Stimulated activated naive CD4-positive, alpha-beta T cell treated with Interleukin-2 at 50 U/mL for 16 hours (primary cell): ENCODE results near the gene C5AR1.
"Not testable (repeated sequence)": the region's sequence is repeated elsewhere in the genome, so short reads cannot be mapped to it uniquely, and the experiment has no call there.

Experiments
- DNase-seq: peaks from one replicate; lab custom pipeline; 2025; lab: John Stamatoyannopoulos, UW

The C5AR1 gene

DNA sequence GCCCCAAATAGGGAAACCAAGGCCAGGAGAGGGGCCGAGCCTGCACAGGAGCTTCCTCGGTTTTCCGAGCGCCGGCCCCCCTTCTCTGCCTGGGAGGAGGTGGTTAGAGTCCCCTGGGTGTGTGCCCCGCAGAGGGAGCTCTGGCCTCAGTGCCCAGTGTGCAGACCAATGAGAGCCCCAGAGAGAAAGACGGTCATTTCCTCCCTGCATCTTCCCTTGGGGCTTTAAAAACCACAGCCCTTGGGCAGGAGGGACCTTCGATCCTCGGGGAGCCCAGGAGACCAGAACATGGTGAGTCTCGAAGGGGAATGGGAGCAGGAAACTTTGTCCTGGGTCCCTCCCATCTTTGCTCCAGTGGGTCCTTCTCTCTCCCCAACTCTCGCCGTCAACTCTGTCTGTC, at the start of gene C5AR1:
Gene C5AR1, plus strand, starts transcription at position 254 of the 400 bp plus-strand sequence. Its CDS starts 35 bp downstream, at position 289.
- no peak for DNase-seq

DNA sequence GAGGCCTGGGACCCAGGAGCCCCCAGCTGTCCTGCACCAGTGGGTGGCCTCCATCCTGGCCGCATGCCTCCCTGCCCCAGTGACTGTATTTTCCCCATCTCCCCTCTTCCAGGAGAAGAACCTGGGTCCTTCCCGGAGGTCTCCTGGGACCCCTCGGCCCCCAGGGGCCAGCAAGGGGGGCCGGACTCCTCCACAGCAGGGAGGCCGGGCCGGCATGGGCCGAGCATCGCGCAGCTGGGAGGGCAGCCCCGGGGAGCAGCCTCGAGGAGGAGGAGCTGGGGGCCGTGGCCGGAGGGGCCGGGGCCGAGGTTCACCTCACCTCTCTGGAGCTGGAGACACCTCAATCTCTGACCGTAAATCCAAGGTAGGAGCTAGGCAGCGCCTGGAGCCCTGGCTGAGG, 49.2 kb upstream of the C5AR1 start:
- DNase-seq, result no peak

DNA sequence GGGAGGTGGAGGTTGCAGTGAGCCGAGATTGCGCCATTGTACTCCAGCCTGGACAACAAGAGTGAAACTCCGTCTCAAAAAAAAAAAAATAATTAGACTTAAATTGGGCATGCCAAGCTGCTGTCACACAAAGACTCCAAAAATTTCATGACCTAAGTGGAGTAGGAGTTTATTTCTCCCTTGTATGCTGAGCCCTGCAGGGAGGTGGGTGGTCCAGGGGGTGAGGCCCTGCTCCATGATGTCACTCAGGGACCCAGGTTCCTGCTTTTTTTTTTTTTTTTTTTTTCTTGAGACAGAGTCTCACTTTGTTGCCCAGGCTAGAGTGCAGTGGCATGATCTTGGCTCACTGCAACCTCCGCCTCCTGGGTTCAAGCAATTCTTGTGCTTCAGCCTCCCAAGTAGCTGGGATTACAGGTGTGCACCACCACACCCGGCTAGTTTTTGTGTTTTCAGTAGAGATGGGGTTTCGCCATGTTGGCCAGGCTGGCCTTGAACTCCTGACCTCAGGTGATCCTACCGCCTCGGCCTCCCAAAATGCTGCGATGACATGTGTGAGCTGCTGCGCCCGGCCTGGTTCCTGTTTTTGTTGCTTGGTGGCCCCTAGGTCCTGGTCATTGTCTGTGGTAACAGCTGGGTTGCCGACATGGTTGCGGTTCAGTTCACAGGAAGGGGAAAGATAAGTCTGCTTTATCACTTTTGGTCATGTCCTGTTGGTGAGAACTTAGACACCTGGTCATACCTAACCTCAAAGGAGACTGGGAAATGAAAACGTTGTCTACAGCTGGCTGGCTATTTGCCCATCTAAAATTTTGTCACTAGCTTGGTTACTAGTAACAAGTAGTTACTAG, 47.5 kb upstream of the C5AR1 start:
- DNase-seq, result not testable (repeated sequence)

DNA sequence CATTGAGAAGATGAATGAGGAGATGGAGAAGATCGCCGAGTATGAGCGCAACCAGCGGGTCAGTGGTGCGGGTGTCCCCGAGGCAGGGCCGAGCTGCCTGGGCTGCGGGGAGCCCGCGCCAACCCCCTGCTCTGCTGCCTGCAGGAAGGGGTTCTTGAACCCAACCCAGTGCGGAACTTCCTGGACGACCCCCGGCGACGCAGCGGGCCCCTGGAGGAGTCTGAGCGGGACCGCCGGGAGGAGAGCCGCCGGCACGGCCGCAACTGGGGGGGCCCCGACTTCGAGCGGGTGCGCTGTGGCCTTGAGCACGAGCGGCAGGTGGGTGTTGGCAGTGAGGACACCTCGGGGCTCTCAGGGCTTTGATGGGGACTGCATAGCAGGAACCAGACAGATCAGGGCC, 45.0 kb upstream of the C5AR1 start:
- no peak for DNase-seq

DNA sequence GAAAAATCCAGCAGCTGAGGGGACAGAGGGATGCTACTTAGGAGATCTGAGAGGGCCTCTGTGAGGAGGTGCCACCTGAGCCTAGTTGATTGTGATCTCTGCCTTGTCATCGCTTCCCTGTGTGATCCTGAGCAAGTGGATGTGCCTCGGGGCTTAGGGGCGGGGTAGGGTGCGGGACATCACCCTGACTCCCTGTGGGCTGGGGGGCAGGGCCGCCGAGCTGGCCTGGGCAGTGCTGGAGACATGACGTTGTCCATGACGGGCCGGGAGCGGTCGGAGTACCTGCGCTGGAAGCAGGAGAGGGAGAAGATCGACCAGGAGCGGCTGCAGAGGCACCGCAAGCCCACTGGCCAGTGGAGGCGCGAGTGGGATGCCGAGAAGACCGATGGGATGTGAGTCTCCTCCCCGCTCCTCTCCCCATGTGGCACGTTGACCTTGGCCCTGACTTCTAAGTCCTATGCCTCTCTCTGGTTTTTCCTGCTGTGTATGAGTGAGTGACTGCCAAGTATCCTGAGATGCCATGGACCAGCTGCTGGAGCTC, 43.2 kb upstream of the C5AR1 start:
- no peak for DNase-seq

DNA sequence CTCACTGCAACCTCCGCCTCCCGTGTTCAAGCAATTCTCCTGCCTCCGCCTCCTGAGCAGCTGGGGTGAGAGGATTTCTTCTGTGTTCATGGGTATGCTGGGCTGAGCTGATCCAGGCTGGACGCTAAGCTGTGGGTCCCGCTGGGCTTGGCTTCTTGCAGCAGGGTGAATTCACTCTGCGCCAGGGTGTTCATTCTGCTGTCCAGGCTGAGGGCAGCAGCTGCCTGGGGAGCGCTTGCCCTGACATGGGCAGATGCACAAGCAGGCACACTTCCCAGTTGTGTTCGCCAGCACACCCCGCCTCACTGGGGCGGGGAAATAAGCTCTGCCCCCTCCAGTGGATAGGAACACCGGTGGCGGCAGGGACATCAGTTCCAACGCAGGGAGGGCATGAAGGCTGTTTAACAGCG, 42.3 kb upstream of the C5AR1 start:
- no peak for DNase-seq

DNA sequence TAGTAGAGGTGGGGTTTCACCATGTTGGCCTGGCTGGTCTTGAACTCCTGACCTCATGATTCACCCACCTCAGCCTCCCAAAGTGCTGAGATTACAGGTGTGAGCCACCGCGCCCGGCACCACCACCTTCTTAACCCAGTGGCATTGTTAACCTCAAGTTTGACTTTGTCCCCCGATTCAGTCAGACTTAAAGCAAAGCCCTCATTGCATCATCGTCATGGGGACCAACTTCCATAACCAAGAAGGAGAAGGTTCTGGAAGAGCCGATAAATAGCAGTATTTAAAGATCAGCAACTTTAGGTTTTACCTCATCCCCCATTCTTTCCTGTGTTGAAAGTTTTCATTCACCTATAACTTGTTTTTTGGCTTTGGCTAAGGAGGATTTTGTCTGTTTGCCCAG, 41.6 kb upstream of the C5AR1 start:
- no peak for DNase-seq

DNA sequence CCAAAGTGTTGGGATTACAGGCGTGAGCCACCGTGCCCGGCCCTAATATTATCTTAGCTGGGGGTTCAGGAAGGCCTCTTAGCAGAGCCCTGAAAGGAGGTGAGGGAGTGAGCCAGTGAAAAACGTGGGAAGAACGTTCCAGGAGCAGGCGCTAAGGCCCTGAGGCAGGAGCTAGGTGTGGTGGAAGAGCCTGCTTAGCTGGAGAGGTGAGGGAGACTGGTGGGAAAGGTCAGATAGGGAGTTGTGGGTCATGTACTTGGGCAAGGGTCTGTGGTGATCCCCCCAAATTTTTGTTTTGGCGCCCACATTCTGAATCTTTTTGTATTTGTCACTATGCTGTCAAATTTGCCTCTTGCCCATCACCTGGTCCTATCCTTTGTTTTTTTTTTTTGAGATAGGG, 40.1 kb upstream of the C5AR1 start:
- DNase-seq, result no peak

DNA sequence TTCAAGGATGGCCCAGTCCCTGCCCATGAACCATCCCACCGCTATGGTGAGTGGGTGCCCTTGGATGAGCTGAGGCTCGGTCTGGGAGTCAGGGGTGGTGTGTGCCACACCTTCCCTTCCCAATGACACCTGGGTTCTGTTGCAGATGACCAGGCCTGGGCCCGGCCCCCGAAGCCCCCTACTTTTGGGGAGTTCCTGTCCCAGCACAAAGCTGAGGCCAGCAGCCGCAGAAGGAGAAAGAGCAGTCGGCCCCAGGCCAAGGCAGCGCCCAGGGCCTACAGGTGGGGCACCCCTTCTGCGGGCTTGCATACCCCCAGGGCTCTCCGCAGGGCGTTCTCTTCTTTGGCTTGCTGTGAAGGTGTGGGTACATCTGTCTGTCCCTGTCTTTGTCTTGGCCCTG, 39.3 kb upstream of the C5AR1 start:
- DNase-seq, result no peak

DNA sequence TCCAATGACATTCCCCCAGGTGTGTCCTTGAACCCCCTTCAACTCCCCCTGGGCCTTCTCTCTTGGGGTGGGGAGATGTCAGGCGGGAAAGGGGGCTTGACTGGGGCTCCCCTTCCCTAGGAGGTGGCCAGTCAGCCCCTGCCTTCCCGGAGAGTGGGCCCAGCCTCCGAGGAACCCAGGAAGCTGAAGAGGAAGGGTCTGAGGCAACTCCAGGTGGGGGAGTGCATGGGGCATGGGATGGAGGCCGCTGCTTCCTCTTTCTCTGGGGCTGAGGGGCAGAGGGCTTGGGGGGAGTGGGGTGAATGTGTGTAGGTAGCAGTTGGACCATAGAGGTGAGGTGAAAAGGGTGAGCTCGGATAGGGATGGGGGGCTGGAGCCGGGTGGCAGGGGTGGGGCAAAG, 37.7 kb upstream of the C5AR1 start:
- DNase-seq, result no peak

DNA sequence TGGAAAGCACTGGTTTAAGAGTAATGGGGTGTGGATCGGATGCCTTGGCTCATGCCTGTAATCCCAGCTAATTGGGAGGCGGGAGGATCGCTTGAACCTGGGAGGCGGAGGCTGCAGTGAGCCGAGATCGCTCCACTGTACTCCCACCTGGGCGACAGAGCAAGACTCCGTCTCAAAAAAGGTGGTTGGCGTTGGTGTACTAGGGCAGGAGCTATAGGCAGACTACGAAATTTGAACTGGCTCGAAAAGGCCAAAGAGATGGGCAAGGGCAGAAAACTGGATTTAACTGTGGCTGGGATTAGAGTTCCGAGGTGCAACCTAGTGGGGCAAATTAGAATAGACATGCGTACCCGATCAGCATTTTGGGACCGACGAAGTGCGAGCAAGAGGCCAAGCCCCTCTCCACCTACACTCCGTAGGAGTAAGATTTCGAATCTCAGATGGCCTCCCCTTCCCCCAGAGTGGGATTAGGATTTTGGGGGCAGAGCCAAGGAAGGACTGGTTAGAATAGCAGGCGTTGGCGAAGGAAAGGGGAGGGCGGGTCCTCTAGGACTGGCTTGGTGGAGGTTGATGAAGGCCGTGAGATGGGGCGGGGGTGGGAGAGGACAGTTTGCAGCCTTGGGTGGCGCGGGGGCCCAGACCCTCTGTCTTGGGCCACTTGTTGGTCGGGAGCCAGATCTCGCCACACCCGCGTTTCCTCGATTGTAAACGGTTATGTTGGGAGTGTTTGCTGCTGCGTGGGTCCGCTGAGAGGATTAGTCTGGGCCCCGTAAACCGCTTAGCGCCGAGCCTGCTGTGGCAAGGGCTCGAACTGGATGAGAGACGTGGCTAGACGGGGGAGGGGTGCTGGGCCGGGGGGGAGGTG, 37.0 kb upstream of the C5AR1 start:
- no peak for DNase-seq

DNA sequence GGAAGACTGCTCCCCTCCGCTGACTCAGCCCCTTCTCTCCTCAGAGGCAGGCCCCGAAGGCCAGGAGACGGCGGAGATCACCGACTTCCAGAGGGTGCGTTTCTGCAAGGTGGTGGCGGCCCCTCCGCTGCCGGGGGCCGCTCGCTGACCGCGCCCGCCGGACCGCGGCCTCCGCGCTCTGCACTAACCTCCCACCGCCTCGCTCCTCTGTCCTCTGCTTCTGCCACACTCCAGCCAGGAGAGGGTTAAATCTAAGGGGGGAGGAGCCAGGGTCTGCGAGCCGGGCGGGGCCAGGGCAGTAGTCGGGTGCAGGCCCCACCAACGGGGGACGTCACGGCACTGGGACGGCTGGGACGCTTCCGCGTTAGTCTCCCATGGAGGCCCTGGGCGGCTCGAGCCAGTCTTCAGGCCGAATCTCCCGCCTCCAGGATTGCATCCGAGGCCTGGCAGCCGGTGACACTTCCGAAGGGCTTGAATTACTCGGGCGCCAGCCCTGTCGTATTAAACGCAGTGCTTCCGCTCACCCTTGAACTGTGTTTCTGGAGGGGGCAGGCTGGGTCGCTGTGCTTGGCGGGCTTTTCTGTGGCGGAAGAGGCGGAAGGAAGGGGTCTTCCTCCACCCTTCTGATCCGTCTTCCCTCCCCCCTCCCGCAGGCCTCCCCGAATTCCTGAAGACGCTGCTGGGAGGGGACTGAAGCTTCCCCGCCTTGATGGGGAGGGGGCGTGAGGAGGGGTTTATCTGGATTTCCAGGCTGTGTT, 36.2 kb upstream of the C5AR1 start:
- DNase-seq, result peak; percentile 89

DNA sequence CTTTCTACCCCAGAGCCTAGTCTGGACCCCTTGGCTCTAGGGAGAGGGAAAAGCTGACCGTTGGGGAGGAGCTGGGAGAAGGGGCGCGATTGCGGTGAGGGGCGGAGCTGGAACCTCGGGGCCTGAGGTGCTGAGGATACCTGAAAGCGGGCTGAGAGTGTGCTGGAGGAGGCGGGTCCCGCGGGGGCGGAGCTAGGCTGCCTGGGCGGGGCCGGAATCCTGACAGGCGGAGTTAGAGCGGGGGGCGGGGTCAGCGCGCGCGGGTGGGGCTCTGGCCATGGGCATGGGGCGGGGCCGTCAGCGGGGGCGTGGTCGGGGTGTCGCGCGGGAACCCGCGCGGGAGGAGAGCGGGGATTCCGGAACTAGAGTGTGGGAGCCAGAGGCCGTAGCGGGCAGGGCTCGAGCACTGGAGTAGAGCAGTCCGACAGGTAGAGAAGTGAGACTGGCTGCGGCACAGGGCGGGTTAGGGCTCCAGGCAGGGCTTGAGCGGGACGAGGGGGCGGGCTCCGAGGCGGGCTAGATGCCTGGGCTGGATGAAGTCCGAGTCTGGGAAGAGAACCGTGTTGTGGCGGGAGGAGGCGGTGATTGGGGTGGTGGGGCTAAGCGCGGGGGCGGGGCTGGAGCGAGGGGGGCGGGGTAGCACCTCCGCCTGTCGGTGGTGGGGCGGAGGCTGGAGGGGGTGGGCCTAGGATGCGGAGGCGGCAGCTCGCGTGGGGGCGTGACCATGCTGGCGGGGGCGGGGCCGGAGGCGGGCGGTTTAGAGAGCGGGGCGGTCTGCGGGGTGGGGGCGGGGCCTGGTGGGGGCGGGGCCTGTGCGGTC, 35.4 kb upstream of the C5AR1 start, which contains the start of gene INAFM1:
Gene INAFM1, plus strand, starts transcription at position 815 of the 820 bp plus-strand sequence. CDS start 35 bp downstream, outside the sequence.
- DNase-seq, result peak; percentile 98

DNA sequence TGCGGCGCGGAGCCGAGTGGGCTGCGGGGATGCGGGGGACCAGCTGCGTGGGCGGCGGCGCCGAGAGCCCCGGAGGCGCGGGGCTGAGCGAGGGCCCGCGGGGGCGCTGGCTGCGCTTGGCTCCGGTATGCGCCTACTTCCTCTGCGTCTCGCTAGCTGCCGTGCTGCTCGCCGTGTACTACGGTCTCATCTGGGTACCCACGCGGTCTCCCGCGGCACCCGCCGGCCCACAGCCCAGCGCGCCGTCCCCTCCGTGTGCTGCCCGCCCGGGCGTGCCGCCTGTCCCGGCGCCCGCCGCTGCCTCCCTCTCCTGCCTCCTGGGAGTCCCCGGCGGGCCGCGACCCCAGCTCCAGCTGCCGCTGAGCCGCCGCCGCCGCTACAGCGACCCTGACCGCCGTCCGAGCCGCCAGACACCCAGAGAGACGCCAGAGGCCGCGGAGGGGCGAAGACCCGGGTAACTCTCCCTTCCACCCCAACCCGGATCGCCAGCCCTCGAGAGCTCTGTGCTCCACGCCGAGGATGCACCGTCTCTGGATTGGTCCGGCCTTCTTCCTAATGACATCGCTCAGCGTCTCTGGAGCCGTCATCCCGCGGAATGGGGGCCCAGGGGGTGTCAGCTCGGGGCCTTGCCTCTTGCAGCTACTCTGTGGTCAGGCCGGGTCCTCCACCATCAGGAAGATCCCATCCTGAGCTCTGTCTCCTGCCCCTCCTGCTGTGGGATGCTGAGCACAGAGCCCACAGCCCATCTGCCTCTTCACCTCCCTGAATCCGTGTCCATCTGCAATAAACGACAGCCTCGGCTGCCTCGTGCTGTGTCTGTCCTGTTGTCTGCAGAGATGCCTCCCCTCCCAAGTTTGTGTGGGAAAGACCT, 34.5 kb upstream of the C5AR1 start:
- DNase-seq, result no peak

DNA sequence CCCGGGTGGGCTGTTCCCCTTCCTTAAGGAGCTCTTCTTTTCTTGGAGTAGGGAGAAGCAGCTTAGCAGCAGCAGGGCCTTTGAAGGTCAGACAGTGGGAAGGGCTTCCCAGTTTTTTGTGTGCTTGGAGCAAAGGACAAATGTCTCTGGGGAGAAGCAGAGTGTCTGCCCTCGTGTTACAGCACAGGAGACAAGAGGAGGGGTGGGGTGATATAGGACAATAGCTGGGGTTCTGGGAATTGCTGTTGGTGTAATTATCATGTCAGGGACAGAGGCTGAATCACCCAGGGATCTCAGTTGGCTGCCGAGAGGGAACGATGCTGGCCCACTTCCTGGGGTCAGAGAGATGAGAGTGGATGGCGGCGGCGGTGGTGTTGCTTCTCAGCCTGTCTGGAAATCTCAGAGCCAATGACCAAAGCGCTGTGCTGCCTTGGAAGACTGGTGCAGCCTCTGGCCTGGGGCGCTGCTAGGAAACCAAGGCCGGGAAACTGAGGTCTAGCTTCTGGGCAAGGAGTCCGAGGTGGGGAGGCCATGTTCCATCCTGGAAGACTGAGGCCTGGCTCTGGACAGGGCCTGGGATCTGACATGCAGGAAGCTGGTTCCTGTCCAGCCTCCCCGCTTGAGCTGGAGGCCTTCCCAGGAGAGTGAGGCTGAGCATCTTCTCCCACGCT, 33.7 kb upstream of the C5AR1 start:
- DNase-seq, result no peak

DNA sequence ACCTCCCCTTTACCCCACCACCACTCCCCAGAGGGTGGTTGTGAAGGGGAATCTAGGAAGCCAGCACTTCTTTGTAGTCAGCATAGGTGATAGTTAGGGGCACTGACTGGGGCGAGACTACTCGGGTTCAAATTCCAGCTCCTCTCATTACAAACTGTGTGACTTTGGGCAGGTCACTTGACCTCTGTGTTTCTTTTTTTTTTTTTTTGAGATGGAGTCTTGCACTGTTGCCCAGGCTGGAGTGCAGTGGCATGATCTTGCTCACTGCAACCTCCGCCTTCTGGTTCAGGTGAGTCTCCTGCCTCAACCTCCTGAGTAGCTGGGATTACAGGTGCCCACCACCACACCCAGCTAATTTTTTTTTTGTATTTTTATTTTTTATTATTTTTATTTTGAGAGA, 33.1 kb upstream of the C5AR1 start:
- DNase-seq, result not testable (repeated sequence)

DNA sequence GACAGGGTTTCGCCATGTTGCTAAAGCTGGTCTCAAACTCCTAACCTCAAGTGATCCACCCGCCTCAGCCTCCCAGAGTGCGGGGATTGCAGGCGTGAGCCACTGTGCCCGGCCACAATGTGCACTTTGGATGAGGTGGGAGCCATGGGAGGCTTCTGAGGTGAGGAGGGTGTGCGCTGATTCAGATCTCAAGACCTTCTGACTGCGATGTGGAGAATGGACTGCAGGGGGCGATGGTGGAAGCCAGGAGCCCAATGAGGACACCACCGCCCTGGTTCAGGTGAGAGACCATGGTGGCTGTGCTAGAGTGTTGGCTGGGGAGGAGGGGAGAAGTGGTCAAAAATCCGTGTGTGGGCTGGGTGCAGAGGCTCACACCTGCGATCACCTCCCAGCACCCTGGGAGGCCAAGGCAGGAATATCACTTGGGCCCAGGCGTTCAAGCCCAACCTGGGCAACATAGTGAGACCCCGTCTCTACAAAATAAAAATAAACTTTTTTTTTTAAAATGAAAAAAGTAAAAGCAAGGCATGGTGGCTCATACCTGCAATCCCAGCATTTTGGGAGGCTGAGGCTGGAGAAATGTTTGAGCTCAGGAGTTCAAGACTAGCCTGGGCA, 29.4 kb upstream of the C5AR1 start:
- DNase-seq, result peak; percentile 50

DNA sequence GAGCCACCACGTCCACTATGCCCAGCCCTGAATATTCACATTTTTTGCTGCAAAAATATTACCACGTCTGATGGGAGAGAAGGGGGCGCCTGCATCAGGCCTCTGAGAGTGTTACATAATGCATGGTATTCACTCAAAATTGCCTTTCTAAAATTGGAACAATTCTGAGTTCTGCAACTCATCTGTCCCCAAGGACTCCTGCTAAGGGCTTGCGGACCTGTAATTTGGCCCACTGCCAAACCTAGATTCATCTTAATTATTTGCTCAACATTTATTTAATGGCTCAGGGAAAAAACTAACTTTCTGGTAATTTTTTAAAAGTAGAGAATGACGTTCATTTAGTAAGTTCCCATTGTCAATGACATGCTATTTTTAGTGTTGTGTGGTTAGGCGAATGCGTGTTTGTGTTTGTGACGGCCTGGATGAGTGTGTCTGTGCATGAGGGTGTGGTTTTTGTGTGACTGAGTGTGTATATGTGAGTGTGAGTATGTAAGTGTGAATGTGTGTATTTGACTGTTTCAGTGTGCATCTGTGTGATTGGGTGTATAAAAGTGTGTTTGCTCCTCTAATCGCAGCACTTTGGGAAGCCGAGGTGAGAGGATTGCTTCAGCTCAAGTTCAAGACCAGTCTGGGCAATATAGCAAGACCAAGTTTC, 26.1 kb upstream of the C5AR1 start:
- no peak for DNase-seq
